Left forelimb (tissue), 1 donor: ENCODE data around the gene ZNF76.

Experiments
- DNase-seq: peaks from one replicate; pipeline ENCODE4 v3.0.0-alpha.2; 2018; ENCODE audit warnings: low spot score

ZNF76 gene

GRCh38 chr6:35267897-35268296 lies 8.4 kb downstream of the ZNF76 start:
- DNase-seq: no peak

- DNase-seq: no peak
Measured at GRCh38 chr6:35272005-35272404, 12.5 kb downstream of the ZNF76 start.

DNA sequence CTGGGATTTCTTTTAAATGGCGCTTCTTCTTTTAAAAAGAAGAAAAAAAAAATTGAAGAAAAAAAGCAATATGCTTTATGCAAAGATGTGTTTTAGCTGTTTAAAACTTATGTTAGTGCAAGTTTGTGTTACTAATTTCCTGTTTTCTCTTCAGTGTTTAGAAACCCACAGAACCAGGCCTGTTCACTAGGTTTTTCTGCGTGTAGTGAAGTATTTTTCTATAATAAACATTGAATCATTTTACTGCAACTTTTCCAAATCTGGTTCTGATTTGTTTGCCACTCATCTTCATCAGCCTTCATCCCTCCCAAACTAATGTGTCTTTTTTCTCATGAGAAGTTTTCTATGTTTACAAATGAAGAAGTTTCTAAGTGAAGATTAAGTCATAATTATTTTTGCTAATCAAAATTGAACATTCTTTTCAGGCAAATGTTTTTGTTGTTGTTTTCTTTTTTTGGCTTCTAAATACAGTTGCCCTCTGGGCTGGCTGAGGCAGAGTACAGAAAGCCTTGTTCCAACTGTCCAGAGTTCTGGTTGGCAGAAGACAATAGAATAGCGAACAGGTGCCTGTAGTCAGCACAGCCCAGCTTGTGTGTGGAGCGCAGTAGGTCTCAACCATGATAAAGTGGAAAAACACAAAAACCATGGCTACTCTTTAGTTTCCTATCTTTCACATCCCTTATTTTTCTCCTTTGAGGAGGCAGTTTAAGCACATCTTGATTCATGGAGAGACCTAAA lies 14.5 kb downstream of the ZNF76 start:
- DNase-seq: no peak

GRCh38 chr6:35275744-35276260 lies 16.3 kb downstream of the ZNF76 start:
- DNase-seq: no peak

- no peak for DNase-seq
Measured at GRCh38 chr6:35278708-35279107, 19.2 kb downstream of the ZNF76 start.

DNA sequence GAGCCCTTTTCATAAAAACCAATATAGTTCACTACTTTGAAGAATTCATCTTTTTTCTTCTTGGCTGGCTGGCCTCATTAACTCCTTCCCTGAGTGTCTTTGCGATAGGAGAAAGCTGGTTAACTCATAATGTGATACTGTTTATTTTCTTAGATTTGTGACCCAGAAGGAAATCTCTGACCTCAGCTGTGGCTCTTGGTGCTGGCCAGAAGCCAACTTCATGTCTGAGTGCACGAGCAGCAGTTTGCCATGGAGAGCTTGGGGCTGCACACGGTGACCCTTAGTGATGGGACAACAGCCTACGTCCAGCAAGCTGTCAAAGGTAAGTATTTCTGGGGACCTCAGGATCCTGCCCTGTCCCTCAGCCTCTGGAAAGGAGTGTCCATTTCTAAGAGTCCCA lies 21.4 kb downstream of the ZNF76 start:
- no peak for DNase-seq

DNA sequence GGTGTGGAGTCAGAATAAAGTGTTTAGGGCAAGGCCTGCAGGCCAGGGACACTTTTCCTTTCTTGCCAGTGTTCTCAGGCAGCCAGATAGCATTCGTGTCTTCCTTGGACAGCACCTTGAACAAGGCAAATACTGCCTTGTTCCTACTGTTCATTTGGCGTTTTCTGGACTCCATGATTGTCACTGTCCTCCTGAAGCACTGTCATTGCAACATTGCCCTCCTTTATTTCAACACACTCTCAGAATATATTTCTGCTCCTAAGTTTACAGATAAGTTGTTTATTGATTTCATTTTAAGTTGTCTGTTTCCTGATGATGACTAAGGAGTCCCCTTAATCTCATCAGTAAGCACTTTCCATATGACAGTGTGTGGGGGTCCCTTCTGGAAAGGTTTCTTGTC lies 22.9 kb downstream of the ZNF76 start:
- DNase-seq: no peak

DNA sequence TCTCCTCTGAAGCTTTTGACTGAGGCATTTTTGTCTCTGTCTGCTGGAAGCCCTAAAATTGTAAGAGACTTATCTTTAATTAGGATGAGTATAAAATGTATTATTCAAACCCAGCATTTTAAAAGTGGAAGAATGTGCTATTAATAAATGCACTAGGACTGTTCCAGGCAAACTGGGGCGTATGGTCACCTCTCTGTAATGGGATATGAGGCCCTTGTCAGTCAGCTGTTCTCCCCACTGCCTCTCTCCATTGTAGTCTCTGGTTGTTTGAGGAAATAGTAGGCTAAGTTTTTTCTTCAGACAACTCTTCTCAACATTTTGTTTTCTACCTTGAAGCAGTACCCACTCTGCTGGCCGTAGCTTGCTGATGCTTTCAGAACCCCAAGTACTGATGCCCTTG lies 23.8 kb downstream of the ZNF76 start:
- no peak for DNase-seq

DNA sequence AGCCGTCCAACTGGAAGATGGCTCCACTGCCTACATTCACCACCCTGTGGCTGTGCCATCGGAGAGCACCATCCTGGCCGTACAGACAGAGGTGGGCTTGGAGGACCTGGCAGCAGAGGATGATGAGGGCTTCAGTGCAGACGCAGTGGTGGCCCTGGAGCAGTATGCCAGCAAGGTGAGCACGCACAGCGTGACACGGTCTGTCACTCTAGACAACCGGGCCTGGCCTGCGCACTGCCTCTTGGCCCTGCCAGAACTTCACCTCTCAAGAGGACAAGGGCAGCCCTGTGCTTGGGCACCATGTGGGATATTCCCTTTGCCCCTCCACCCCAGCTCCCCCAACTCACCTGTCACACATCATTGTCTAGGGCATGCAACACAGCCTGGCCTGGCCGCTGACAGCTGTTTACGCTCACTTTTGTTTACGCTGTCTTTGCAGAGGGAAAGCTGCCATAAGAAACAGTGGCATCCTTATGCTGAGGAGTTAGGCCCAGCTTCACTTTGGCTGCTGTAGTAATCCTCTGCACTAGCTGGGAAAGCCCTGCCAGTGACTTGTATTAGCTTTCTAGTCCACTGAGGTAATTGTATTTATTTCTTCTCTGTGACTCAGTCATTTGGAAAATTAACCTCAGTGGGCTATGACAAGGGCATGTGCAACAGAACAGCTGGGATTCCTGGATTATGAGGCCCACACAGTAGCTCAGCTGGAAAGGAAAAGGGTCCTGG lies 28.3 kb downstream of the ZNF76 start:
- no peak for DNase-seq

DNA sequence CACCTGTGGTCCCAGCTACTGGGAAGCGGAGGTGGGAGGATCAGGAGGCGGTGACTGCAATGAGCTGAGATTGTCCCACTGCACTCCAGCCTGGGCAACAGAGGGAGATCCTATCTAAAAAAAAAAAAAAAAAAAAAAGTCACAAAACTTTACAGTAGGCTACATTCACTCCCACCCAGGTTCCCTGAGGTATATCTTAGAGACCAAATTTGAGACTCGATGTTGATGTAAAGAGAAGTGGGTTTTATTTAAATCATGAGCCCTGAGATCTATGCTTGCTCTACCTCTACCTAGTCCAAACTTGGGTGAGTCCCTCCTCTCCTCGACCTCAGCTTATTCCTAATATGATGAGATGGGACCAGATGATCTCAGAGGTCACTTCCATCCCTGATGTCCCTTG lies 29.3 kb downstream of the ZNF76 start:
- no peak for DNase-seq

GRCh38 chr6:35291491-35291890 lies 32.0 kb downstream of the ZNF76 start:
- DNase-seq: no peak

GRCh38 chr6:35292494-35292893 lies 33.0 kb downstream of the ZNF76 start:
- DNase-seq: no peak

DNA sequence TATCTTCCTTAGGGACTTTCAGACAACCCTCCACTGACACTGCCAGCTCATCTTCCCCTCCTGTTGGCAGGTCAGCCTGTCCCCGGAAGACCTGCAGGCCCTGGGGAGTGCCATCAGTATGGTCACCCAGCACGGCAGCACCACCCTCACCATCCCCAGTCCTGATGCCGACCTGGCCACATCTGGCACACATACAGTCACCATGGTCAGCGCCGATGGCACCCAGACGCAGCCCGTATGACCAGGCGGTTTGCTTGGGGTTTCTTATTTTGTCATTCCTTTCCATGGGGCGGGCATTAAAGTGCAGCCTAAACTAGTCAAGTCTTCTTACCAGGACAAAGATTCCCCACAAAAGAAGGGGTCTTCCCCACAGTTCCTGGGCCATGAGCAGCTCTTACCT lies 34.1 kb downstream of the ZNF76 start:
- no peak for DNase-seq

DNA sequence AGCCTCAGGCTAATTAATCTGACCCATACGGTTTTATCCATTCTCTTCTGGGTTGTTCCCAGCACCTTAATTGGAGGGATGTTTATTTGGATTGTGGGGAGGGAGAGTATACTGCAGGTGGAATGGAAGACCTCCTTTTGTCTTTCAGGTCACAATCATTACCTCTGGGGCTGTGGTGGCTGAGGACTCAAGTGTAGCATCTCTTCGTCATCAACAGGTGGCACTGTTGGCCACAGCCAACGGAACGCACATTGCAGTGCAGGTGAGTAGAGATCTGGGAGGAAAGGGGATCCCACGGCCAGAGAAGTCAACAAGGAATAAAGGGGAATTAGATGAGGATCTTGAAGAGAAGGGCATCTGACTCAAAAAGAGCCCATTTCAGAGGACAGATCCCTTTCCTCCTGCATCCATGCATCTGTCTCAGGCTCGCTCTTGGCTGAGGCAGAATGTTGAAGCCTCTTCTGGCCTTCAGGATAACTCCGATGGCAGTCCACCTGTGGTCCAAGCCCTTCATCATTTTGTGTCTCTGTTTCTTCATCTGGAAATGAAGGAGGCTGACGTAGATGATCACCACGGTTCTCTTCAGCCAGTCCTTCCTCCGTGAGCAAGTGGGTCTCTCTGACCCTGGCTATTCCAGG lies 34.9 kb downstream of the ZNF76 start:
- no peak for DNase-seq

GRCh38 chr6:35295036-35295435 lies 35.5 kb downstream of the ZNF76 start:
- DNase-seq: no peak

GRCh38 chr6:35295521-35296315 lies 36.2 kb downstream of the ZNF76 start:
- no peak for DNase-seq

- DNase-seq: no peak
Measured at GRCh38 chr6:35296931-35297600, 37.5 kb downstream of the ZNF76 start.

- DNase-seq: peak; percentile 91
Measured at GRCh38 chr6:35297601-35298481, 38.3 kb downstream of the ZNF76 start, which contains the start of gene DEF6. DEF6 (plus strand) TSS chr6:35297818; CDS start chr6:35297857, 39 bp downstream.

DNA sequence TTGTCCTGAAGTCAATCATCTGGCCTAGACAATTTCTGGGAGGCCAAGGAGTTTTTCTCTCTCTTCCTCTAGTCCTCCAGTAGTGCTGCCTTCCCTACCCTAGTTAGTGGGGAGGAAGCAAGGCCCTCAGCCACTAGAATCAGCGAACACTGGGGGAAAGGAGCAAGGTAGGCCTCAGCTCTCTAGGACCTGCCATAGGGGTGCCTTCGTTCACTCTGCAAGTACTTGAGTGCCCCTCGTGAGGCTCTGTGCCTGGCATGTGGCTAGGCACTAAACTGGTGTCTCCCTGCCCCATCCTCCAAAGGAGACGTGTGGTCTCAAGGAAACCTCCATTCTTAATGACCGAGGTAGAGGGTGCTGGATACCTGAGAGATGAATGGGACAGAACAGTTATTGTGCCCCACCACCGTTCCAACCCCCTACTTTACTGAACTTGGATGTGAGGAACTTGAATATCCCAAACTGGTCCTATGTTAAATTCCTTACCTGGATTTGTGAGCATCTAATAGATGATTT lies 39.1 kb downstream of the ZNF76 start:
- DNase-seq: no peak

- DNase-seq: no peak
Measured at GRCh38 chr6:35299674-35300073, 40.1 kb downstream of the ZNF76 start.
